CD4-positive, alpha-beta T cell treated with Interleukin-6 for 4 hours (primary cell): Measurements from ENCODE around the gene RASAL1.

Source experiments
- DNase-seq: peaks from one replicate; pipeline ENCODE4 v3.0.0-alpha.2; 2020; ENCODE audit warnings: mixed read lengths

RASAL1 gene

DNA sequence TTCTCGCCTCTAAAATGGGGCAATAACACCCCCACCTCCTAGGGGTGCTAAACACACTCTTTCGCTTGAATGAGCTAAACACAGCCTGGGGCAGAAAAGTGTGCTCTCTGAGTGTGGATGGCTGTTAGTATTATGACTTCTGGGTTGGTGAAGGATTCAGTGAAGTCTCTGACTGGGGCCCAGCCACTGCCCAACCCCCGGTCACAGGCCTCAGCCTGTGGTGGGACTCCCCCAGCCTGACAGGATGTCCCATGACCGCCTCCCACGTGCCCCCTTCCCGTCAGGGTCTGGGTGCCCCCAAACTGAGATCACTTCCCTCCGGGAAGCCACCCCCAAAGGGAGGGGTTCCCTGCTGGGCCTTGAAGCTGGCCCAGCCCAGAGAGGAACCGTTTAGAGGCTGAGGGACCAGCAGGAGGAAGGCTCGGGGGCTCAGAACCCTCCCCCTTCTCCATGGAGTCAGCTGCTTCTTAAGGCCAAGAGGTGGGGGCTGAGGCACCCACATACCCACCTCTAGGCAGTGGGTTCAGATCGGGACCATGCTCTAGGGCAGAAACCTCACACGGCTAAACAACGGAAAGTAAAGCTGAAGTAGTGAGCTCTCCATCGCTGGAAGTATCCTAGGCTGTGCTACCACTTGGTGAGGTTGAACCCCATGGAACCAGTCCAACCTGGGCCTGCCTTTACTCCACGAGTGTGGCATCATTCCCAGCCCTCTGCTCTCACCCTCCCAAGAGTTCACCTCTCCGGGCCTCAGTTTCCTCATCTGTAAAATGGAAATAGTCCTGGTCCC is 65.2 kb downstream of the RASAL1 start:
- peak; percentile 27 for DNase-seq

DNA sequence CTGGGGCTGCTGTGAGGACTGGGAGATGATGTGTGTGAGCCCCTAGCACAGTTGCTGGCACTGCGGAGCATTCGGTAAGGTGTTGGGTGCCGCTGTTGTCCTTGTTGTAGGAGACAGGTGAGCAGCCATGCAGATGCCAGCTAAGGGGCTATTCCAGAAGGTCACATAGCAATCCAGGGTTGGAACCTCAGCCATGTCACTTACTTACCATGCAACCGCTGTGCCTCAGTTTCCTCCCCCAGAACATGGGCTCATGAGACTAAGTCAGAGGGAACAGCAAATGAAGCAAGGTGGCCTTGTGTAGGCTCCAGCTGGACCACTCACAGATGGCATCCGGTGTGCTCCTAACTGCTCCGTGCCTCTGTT is 65.8 kb downstream of the RASAL1 start:
- no peak for DNase-seq

DNA sequence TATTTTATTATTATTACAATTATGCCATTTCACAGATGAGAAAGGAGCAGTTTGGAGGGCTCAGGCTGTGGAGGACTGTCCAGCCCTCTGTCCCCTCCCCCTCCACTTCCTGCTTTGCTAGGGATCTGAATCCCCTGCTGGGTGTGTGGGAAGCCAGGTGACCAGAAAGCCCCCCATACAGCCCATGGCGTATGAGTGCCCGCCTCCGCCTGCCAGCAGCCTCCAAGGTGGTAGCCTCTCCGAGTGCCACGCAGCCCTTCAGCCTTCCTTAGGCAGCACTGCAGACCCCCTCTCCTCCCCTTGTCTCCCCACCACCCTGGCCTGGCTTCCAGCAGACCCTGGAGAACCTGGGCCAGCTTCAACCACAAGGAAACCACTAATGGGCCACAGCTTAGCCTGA is 66.4 kb downstream of the RASAL1 start:
- DNase-seq: no peak

DNA sequence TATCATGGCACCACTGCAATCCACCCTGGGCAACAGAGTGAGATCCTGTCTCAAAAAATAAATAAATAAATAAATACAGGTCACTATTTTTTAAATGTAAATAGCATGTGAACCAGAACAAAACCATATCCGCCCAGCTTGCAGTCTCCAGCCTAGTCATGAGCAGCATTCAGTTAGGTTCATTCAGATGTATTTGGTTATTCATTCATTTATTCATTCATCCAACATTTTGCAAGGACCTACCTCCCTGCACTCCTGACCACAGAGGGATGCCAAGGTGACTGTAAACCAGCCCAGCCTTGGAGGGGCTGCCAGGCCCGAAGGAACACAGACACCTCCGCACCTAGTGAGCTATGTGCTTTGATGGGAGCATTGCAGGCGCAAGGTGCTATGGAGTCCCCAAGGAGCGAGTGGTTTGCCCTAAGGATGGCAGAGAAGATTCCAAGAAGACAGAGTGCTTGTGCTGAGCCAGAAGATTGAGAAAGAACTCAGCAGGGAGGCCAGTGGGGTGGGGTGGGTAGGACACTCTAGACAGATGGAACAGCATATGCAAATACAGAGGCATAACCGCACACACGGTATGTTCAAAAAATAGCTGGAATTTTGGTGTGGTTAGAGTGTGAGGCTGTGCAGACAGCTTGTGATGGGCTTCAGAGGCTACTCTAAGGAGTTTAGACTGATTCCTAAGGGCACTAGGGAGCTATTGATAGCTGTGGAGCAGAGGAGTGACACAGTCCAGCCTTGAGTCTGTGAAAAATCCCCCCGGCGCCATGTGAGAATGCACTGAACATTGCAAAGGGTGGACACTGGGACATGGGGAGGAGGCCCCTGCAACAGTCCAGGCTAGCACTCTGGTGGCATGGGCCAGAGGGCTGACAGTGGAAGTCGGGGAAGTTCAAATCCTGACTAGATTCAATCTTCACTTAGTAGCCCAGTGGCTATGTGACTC is 67.3 kb downstream of the RASAL1 start:
- DNase-seq: no peak

DNA sequence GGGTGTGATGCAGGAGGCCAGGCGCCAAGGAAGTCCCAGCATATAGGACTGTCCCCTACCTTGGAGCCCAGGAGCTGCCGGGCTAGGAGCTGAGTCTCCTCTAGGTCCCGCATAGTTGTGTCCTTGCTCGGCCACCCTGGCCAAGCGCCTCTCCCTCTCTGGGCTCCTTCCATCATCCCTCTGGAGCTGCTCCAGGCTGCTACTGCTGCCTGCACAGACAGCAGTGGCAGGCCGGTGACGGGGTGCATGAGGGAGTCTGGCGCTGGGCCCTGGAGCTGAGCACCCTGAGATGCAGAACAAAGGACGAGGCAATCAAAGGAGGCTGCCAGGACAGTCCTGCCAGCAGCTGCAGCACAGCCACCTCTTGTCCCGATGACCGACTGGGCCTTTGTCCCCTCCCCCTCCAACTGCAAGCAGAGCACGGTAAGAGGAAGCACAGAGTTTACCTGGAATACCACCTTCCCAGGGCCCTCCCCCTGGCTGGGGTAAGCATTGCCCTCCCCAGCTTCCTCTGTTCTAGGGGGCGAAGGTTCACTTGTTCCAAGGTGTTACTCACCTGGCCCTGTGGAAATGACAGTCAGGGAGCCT is 68.7 kb downstream of the RASAL1 start:
- DNase-seq: no peak

DNA sequence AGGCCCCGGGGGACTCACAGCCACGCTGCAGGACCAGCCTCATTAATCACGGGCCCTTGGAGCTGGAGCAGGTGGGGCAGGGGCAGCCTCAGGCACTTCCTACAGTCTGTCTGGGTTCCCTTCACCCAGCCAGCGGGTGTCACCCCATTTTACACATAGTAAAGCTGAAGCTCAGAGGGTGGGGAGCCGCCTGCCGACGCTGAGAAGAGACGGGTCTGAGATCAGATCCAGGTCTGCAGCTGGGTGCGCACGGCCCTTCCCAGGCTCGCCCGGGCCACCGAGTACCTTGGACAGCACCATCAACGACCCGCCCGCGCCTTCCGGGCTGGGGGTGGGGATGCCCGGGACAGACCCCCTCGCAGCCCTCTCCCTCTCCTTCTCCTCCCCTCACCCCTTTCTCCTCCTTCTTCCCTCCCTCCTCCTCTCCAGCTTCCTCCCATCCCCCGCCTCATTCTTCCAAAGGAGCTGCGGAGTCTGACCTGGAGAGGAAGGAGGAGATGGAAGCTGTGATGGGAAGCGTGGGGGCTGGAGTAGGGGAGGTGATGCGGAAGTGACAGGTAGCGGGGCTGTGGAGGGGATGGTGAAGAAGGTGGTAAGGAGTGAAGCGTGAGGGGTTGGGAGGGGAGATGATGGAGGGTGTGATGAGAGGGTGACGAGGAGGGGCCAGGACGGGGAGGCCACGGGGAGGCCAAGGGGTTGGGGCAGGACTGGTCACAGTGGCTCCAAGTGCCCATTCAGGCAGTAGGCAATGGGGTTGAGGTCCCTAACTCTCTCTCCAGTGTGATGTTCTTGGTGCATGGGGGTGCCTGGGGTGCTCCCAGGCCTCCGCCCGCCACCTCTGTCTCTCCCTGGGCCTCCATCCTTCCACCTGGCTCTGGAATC is 70.2 kb downstream of the RASAL1 start:
- no peak for DNase-seq

DNA sequence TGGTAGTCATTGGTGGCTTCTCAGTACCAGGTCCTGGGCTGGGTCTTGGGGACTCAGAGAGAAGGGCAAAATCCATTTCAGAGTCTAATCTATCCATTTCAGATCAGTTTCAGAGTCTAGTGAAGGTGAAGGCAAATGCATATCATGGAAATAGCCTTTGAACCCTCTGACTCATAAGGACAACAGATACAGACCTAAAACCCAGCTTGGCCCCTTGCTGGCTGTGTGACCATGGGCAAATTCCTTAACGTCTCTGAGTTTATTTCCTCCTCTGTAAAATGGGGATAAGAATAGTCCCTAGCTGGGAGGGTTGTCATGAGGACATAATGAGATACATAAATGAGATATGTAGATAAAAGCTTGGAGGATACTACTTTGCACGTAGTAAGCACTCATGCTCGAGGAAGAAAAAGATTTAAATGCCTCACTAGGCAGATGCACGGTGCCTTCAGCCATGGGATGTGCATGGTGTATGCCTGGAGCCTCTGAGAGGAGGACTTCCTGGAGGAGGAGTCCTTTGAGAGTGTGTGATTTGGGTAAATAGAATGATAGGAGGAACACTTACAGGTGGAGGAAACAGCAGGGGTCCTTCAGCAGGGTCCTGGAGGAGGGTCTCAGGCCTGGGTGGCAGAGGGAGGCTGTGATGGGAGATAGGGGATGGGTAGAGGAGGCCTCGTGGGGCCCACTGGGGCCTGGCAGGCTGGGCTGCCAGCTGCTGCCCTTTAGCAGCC is 71.0 kb downstream of the RASAL1 start:
- DNase-seq: no peak

DNA sequence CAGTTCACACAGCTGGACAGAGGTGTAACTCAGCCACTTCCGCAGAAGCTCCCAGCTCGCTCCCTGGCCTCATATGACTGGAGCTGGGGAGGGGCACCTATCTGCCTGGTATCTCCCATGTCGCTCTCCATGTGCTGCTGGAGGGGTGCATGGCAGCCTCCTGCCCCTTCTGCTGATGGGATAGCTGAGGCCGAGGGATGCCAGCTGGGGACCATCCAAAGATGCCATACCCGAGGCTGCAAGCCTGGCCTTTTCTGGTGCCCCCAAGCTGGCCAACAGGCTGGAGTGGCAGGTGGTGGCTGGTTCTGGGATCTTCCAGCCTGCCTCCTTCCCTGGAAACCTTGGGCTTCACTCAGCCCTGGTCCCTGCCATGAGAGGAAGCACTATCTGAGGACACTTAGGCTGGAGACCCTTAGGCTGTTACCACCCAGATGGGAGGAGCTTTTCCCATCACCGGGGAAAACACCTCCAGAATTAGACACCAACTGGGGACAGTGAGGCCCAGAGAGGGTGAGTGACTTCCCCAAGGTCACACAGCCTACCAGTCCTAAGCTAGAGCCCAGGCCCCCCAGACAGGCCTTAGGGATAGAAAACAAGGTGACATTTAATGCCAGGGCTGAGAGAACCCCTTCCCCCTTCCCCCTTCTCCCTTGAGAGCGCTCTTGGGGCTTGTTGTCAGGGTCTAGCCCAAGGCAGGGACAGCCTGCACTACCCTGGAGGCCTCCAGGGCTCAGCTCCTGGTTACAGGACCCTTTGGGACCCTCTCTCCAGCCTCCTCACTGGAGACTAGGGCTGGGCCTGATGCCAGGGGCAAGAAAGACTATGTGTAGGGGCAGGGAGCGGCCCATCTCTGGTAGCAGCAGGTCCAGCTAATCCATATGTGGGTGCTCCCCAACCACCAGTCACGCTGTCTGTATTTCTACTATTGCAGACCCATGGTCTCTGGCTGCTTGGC is 71.9 kb downstream of the RASAL1 start:
- DNase-seq: no peak

DNA sequence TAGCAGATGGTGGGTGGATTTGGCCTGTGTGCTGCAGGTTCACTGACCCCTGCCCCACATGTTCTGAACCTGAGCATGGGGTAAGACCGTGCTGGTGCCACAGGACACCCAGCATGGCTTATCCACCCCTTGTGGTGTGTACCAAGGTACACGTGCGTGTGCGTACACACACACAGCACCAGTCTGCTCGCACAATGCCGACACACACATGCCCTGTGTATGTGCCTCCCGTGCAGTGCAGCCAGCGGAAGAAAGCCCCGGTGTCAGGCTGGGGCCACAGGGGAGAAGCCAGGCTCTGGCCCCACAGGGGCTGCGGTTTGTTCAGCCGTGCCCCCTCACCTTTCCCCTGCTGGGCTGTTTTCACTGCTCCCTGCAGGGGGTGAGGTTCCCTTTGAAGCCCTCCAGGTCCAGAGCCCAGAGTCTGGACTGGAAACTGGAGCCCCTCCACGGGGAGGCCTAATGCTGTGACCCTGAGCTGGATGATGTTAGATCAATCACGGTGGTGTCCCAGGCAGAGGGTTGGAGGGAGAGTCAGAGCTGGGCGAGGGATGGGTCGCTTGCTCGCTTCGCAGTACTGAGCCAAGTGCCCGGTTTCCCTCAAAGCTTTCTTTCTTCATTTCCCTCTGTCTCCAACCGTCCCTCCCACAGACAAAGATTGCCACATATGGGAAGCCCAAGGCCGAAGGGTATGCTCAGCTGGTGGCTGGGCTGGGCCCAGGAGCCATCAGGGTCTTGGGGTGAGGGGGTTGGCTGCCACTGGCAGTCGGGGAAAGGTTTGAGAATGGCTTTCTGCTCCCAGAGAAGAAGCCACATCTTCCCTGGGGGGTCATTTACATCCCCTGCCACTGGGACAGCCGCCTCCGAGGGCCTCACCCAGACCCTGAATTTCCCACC is 72.8 kb downstream of the RASAL1 start:
- no peak for DNase-seq

DNA sequence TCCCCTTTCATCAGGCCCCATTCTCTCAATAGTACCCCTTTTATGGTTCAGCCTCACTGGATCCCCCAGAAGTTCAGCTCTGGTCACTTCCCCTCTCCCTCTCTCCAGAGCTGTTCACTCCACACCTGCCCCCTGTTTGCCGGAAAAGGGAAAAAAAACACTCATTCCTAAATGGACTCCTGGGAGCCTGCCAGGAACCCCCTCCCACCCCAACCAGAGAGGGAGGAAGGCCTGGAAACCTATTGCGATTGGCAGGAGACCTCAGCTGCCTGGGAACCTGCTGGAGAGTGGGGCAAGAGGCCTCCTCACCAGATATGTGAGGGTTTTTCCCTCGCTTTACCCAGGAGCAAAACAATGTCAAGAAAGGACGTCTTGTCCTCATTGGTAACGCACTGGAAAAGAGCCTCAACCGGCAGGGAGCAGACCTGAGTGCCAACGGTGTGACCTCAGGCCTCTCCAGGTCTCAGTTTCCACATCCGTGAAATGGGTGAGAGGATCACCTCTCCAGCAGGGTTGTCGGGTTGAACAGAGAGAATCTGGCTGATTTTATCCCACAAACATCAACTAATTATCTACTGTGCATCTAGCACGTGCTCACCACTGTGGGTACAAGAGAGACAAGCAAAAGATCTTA is 74.4 kb downstream of the RASAL1 start:
- no peak for DNase-seq

DNA sequence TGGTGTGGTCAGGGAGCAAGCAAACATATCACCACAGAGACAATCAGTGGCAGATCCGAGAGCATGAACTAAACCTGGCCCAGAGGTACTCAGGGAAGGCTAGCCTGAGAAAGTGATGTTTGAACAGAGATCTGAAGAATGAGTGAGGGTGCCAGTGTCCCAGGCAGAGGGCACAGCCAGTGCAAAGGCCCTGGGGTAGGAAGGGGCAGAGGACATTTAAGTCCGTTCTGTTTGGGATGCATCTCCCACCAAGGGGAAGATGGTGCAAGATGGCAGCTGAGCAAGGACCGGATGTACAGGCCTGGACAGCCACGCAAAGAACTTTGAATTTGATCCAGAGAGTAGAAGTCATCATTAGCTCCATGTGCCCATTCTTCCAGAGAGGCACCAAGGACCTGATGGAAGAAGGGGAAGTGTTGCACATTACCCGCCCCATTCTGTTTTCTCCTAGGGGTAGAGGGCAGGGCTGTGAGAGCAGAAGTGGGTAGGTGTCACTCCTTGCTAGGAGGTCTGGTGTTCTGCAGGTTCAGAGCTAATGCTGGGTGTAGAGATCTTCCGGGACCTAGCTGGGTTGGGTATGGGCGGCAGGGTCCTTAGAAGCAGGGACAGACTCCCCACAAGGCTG is 75.1 kb downstream of the RASAL1 start:
- no peak for DNase-seq

DNA sequence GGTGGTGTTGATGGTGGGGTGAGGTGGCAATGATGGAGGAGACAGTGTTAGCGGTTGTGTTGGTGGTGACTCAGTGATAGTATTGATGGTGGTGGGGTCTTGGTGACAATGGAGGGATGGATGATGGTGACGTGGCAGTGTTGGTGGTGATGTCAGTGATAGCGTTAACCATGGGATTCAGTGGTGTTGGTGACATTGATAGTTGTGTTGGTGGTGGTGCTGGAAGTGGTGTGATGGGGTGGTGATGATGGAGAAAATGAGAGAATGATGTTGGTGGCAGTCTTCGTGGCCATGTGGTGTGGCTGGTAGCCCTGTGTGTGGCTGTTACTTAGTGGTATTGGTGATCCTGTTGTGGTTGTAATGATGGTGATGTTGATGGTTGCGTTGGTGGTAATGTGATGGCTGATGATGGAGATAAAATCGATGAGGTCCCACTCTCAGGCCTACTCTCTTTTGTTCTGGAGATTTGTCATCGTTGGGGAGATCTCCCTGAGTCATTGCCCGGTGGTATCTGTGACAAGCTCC is 76.4 kb downstream of the RASAL1 start:
- DNase-seq: no peak

DNA sequence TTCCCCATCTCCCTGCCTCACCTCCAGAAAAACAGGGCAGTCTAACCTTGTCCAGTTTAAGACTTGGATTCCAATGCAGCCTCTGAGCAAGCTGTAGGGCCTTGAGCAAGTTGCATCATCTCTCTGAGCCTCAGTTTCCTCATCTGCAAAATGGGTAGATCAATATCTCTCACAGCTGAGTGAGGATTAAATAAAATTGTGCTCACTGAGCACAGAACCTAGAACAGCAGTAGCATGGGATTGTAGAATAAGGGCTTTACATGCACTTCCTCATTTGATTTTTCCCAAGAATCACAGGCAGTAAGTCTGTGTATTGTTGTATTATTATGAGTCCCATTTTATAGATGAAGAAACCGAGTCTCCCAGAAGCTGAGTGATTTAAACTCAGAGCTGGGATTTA is 77.0 kb downstream of the RASAL1 start:
- no peak for DNase-seq

DNA sequence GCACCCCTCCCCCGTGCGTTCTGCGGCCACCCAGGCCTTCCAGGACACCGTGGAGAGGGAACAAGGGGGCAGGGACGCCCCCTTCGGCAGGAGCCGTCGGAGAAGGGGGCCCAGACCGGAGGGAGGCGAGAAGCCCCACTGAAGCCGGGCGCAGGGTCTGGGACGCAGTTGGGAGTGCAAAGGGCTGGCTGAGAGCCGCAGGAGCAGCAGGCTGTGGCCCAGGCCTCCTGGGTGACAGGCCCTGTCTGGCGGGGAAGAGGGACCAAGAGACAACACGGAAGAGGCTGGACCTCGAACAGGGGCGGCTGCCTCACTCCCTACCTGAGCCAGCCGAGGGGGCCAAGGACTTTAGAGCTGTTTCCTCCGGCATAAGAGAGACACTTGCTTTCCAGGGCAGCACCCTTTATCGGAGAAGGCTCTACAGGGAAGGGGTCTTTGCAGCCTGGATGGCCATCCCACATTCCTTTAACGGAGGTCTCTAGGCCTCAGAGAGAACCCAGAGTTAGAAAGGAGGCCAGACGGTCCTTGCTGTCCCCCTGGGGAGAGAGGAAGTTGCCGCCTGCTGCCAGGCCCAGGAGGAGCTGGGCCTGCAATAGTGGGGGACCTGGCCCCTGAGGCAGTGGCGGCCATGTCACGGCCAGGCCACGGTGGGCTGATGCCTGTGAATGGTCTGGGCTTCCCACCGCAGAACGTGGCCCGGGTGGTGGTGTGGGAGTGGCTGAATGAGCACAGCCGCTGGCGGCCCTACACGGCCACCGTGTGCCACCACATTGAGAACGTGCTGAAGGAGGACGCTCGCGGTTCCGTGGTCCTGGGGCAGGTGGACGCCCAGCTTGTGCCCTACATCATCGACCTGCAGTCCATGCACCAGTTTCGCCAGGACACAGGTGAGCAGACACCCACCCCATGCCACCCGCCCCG is 77.7 kb downstream of the RASAL1 start:
- DNase-seq: peak; percentile 9

DNA sequence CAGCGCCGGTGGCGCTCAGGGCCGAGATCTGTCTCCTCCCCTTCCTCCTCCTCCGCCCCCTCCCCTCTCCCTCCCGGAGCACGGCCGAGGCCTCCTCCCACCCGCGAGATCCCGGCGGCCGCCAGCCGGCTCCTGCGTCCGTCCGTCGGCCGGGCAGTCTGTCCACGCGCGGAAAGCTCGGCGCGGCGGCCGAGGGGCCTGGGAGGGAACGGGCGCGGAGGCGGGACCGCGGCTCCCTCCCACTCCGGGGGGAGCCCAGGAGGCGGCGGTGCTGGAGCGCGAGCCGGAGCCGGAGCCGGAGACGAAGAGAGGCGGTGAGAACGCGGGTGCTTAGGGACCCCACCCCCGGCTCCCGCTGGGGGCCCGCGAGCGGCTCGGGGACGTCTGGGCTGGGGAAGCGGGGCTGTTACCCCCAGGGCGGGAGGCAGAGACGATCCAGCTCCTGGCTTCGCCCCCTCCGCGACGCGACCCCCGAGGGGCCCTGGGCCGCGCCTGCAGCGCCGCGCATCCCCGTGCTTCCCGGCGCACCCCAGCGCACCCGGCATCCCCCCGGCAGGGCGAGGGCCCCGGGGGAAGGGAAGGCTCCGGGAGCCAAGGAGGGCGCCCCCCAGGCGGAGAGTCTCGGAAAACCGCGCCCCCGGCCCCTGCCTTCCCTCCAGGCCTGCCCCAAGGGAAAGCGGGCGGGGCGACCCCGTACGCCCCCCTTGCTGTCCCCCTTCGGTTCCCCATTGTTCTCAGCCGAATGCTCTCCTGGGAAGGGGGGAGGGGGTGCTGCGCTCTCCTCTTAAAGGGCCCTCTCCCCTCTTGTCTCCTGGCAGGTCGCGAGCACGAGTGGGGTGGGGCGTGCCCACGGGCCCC is 78.7 kb downstream of the RASAL1 start, which contains the start of gene DTX1:
TSS of gene DTX1 (plus strand) at position 100 of the 858 bp plus-strand sequence. CDS start 1,463 bp downstream, outside the sequence.
- peak; percentile 70 for DNase-seq

DNA sequence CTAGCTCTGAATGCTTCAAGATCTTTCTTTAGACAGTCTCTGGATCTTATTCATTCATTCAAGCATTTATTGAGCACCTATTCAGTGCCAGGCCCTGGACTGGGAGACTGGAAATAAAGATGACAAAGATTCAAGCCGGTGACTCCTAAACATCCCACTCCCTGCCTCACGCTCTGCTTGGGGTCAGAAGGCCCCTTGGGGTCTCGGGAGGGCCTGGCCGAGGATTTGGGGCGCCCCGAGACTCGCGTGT is 79.3 kb downstream of the RASAL1 start:
- DNase-seq: no peak
